NCI-H2196 (cell line): ENCODE results near the gene ARHGAP22.

ENCODE experiments used
- DNase-seq: peaks from one replicate; lab custom pipeline; 2025; ENCODE audit not compliant: unreplicated experiment; lab: John Stamatoyannopoulos, UW

ARHGAP22 gene

GRCh38 chr10:48517482-48517881 lies 87.4 kb downstream of the ARHGAP22 start:
- no peak for DNase-seq

DNA sequence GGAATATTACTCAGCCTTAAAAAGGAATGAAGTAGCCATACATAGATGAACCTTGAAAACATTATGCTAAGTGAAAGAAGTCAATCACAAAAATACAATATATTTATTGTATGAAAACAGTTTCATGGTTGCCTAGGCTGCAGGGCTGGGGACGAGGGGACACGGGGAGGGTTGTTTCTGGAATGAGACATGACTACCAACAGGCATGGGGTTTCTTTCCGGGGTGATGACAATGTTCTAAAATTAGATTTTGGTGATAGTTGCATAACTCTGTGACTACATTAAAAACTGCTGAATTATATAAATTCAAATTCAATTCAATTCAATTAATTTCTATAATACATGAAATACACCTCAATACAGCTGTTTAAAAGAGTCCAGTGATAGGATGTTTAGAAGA lies 88.0 kb downstream of the ARHGAP22 start:
- no peak for DNase-seq

DNA sequence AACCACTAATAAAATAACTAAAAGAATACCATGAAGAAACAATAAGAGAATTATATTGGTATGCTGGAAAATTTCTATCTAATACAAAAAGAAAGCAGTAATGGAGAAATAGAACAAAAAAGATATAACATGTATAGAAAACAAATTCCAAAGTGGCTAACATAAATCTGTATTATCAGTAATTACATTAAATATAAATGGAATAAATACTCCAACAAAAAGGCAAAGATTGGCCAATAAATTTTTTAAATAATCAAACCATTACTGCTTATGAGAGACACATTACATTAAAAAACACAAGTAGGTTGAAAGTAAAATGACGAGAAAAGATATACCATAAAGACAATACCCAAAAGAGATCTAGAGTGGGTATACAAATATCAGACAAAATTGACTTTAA lies 90.0 kb downstream of the ARHGAP22 start:
- DNase-seq, result no peak

- DNase-seq, result no peak
These were observed 90.6 kb downstream of the ARHGAP22 start for GRCh38 chr10:48514255-48514654.

- DNase-seq, result no peak
These were observed 92.0 kb downstream of the ARHGAP22 start for GRCh38 chr10:48512861-48513260.

- DNase-seq, result no peak
These were observed 93.0 kb downstream of the ARHGAP22 start for GRCh38 chr10:48511875-48512231.

DNA sequence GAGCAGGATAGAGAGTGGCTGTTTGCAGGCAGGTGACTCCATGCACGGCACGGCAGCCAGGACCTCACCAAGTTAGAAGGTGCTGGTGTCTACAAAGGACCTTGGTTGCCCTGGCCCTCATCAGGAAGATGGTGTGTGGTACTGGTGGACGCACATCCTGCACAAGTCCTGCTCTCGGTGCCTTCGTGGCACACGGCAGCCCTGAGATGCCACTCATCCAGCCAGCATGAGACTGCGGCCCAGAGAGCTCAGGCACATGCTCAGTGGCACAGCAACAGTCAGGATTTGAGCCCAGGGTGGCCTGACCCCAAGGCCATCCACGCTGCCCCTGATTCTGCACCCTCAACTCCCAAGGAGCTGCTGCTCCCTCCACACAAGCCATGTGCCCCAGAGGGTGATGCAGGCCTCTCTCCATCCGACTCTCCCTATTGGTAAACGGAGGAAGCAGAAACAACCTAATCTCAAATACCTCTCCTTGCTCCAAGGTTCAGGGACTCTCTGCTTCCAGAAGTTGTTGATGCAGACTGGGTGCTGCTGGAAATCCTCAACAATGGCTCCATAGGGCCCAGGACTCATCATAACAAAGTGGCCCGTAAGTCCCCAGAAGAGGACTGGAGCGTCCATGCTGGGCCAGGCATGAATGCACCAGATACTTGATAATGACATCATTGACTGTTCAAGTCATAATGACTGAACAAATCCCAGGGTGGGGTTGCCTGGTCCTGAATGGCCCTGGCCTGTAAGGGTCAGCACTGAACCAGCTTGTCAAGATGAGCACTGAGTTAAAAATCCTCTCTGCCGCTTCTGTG lies 93.6 kb downstream of the ARHGAP22 start:
- DNase-seq, result no peak

GRCh38 chr10:48509974-48510692 lies 94.7 kb downstream of the ARHGAP22 start:
- DNase-seq, result no peak

DNA sequence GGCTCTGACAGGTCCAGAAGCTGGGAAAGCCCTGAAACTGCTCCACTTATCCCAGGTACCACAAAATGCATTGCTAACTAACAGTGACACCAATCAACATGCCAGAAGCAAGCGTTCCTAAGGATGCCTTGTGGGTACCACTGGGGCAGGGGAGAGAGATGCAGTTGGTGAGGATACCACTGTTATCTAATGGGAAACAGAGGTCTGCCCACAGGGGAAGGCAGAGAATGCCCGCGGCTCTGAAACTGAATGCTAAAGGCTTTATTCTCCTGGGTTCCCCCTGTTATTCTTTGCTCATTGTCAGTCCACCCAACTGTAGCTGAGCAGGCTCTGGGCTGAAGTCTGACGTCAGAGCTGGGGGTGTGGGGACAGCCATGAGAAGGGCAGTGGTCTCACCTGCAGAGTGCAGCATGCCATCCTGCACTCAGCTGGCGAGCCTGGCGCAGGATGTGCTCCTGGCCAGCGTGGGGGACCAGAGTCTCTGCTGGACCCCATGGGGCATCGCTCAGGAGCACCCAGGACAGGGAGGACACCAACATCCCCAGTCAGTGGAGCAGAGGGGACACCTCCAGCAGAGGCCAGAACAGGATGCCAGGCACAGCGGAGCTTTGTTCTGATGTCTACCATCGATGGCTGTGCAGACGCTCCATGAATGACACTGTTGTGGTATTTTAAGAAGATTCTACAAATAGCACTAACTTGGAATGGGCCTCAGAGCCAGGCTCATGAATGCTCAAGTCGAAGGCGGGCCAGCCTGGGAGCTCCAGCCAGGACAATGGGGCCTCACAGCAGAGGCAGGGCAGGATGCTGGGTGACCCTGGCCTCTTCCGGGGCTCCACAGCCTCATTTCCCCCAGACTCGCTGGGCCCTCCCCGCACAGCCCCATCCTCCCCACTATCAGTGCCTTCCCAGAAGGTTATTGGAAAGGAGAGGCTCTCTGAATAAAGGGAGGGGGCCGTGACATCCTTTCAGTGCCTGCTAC lies 95.8 kb downstream of the ARHGAP22 start:
- no peak for DNase-seq

DNA sequence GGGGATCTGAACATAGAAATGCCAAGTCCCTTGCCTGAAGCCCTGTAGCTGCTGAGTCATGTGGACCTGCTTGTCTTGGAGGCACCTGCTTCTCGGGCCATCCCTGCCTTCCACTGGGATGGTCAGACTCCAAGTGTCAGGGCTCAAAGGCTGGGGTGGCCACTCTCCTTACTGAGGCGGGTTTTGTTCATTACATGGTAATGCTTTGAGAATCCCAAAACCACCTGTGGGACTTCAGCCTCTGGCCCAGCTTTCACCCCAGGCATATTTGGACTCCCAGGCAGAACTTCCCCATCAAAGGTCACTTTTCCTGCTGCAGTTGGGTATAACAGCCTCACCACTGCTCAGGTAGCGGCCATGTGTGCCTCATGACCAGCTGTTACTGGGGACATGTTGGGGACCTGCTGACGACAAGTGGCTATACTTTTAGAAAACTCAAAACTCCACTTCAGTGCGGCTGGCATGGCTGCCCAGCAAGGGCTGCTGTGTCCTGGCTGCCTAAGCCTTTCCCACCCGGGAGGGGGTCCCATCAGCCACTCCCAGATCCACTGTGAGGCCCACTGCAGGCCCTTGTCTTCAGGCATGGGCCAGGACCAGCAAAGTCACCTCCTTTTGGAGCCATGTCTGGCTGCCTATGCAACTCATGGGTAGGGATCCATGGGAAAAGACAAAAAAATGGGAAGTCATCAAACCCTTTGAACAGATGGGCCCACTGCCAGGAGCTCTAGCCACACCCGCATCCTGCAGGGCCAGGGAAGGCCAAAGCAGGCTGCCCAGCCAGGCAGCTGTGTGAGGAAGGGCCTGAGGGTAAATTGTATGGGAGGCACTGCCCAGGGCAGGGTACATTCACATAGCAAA lies 96.7 kb downstream of the ARHGAP22 start:
- DNase-seq, result no peak

DNA sequence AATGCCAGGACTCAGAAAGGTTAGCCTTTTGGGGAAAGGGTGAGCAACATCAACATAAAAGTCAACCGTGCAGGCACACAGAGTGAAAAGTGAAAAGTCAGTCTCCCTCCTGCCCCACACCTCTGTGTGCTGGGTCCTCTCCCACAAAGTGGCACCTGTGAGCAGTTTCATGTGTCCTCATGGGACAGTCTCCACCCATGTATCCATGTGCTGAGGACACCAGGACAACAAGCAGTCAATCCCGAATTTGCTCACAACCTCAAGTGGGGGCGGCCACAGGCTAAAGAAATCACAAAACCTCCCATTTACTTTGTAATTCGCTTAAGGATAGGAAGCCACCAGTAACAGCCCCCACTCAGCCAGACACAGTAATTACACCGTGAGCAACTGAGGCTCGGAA lies 97.4 kb downstream of the ARHGAP22 start:
- no peak for DNase-seq

- no peak for DNase-seq
These were observed 98.5 kb downstream of the ARHGAP22 start for GRCh38 chr10:48506147-48506917.

DNA sequence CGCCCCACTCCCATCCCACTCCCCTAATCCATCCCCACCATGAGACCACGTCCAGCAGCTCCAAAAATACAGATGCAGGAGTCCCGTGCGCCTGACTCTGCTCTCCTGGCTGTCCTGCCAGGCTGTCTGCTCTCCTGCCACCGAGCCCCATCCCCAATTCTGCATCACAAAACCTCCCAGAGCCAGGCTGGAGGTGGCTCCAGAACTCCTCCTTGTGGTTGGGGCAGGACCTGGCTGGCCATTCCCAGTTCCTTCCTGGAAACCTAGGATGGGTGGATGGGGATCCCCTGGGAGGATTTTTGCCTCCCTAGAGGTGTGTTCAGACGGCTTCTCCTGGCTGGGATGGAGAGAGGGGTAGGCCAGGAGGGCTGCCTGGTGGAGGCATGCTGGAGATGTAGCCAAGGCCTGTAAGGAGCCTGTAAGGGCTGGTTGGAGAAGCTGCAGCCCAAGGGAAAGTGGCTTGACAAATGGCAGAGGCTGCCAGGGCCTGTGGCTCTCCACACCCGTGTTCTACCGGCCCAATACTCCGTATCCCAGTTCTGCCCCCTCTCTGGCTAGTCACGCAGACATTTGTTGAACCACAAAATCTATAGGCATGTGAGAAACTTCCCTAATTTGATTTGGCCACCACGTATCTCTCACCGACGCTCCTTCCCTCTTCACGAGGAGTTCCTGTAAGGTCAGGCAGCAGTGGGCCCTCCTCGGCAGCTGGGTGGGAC lies 99.3 kb downstream of the ARHGAP22 start:
- DNase-seq, result no peak

- no peak for DNase-seq
These were observed 100.6 kb downstream of the ARHGAP22 start for GRCh38 chr10:48504141-48504885.

DNA sequence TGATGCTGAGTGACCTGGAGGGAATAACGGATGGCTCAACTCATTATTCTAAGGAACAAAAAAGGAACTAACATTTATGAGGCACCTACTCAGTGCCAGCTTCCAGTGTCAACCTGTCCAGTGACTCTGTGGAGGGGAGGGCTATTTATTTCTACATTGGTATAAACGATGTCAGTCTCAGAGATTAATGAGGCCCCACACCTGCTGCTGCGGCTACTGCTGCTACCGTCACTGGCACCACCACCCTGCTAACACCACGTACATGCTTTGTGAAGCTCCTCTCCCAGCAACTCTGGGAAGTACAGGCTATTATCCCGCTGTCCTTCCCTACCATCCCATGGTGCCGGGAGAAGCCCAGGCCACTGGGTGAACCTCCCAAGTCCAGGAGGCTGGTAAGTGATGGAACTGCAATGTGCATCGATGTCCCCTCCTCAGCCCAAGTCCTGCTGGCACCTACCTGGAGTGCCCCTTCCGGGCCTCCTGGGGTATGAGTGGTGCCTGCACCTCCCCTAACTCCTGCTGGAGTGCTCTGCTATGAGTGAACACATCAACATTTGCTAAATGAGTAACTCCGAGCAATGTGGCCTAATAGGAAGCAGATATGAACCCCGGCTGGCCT lies 101.5 kb downstream of the ARHGAP22 start:
- DNase-seq, result no peak

DNA sequence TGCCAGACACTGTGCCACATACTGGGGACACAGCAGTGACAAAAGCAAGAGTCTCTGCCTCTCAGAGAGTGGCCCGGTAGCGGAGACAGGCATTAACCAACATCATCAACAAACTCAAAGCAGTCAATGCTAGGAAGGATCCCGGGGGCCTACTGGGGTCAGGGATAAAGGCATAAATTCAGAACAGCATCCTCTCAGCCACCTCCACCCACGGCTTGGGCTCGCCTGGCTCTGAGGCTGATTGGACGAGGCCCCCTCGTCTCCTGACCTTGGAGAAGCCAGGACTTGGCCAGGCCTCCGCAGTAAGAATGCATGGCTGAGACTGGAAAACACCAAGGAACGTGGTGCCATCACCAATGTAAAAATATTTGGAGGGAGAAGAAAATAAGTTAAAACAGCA lies 102.1 kb downstream of the ARHGAP22 start:
- no peak for DNase-seq

- no peak for DNase-seq
These were observed 102.8 kb downstream of the ARHGAP22 start for GRCh38 chr10:48501787-48502771.
